Uterus (tissue), 2 donors: ENCODE results near the gene PTDSS2.

Source experiments
- POLR2A ChIP-seq, 2 donors: fragments of 450-650 bp; IDR thresholded peaks; one replicate each; pipeline ENCODE4 v1.6.1; 2016; ENCODE audit warnings: antibody characterized with exemption in 2 of 2, mild to moderate bottlenecking in 1 of 2, moderate library complexity in 1 of 2
- TF ChIP-seq, protein P1 (sequence below), 4 experiments: fragments of 200-600 bp in 2 of 4; fragments of 450-650 bp in 2 of 4; sonication (generic) in 2 of 4; IDR thresholded peaks; one replicate each; pipeline ENCODE4 v1.5.1; 2016 to 2019; ENCODE audit warnings: antibody characterized with exemption in 4 of 4, mild to moderate bottlenecking in 2 of 4, moderate library complexity in 1 of 4

DNA sequence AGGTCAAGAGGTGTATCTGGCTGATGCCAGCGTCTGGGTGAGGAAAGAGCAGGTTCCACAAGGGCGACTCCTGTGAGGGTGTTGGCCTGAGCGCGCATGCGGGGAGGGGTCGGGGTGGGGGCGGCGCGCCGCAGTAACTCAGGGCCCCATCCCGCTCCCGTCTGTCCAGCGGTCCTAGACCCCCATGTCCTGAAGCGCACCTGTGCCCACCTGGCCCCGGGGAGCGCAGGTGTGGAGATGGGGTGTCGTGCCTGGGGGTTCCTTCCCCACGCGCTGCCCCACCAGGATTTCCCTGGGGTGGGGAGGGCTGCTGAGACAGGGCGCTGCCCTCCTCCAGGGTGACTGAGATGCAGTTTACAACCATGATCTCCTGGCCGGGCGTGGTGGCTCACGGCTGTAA lies 36.1 kb downstream of the PTDSS2 start:
- TF ChIP-seq POLR2A (IDR thresholded peaks at IDR 0.05) = no peak
- TF ChIP-seq, protein P1, sequence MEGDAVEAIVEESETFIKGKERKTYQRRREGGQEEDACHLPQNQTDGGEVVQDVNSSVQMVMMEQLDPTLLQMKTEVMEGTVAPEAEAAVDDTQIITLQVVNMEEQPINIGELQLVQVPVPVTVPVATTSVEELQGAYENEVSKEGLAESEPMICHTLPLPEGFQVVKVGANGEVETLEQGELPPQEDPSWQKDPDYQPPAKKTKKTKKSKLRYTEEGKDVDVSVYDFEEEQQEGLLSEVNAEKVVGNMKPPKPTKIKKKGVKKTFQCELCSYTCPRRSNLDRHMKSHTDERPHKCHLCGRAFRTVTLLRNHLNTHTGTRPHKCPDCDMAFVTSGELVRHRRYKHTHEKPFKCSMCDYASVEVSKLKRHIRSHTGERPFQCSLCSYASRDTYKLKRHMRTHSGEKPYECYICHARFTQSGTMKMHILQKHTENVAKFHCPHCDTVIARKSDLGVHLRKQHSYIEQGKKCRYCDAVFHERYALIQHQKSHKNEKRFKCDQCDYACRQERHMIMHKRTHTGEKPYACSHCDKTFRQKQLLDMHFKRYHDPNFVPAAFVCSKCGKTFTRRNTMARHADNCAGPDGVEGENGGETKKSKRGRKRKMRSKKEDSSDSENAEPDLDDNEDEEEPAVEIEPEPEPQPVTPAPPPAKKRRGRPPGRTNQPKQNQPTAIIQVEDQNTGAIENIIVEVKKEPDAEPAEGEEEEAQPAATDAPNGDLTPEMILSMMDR (IDR thresholded peaks at IDR 0.05) = no peak
